ENCODE data around the gene MCTS1. TPM values are rescaled to one million over a fixed set of nuclear protein-coding genes. Genes with fewer than 3 reads are reported as not detected.

The MCTS1 gene
- total RNA-seq, 1 experiment from 2014 or later, result 110 TPM

DNA sequence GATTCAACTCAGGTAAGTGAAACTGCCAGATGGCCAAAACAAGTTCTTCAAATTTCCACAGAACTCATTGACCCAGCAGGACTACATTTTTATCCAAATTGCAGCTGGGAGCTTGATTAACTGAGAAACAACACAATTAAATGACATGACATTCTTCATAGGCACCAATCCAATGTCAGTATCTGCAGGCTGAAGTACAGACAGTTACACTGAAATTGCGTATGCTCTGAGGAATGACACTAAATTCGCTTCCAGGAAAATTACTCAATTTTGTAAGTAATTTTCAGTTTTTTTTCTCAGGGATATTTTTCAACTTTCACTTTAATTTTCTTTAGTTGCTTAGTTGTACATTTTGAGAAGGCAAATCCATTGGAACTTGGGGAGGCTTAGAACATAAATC is 21.5 kb downstream of the MCTS1 start:
- CTCF ChIA-PET, result no interaction called here
- ATAC-seq (no peak), DNase-seq (ENCODE audit: low read depth, low spot score) (no peak)
- Histone ChIP-seq H3K36me3 (ENCODE audit: control insufficient read depth, insufficient read depth, low read length) (no peaks in the 10 kb centered on the region), H3K9me3 (ENCODE audit: control insufficient read depth, insufficient read depth, low read depth, low read length) (no peaks in the 10 kb centered on the region), H3K27me3 (ENCODE audit: control insufficient read depth, insufficient read depth, low read length) (no peaks in the 10 kb centered on the region), H3K27ac (ENCODE audit: low read length) (no peak overlapping the region), H3K4me1 (ENCODE audit: control insufficient read depth, insufficient read depth, low read length) (peaks cover under 1% of the 10 kb centered on the region), H3K4me3 (ENCODE audit: low read depth in 2 of 2, low read length in 2 of 2) (no peak overlapping the region)
- POLR2A ChIA-PET, result no interaction called here
- in situ Hi-C loops (cut with HindIII; ENCODE audit: low pct_unique_long_range_greater_than_20kb, low sequenced_read_pairs) (no loop called here), intact Hi-C loops (cut with micrococcal nuclease; ENCODE audit: unreplicated experiment) (no loop called here)
- BruUV-seq (replicated peaks), result no TSS peak
- TF ChIP-seq TCF7L2 (IDR thresholded peaks at IDR 0.05; ENCODE audit: low read depth, low read length) (no peak), POLR2AphosphoS5 (IDR thresholded peaks at IDR 0.05; ENCODE audit: low read depth, low read length) (no peak), SIN3A (IDR thresholded peaks at IDR 0.05; ENCODE audit: borderline replicate concordance, insufficient read depth, low read depth, low read length) (no peak)
- TF ChIP-seq, protein P1, sequence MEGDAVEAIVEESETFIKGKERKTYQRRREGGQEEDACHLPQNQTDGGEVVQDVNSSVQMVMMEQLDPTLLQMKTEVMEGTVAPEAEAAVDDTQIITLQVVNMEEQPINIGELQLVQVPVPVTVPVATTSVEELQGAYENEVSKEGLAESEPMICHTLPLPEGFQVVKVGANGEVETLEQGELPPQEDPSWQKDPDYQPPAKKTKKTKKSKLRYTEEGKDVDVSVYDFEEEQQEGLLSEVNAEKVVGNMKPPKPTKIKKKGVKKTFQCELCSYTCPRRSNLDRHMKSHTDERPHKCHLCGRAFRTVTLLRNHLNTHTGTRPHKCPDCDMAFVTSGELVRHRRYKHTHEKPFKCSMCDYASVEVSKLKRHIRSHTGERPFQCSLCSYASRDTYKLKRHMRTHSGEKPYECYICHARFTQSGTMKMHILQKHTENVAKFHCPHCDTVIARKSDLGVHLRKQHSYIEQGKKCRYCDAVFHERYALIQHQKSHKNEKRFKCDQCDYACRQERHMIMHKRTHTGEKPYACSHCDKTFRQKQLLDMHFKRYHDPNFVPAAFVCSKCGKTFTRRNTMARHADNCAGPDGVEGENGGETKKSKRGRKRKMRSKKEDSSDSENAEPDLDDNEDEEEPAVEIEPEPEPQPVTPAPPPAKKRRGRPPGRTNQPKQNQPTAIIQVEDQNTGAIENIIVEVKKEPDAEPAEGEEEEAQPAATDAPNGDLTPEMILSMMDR (IDR thresholded peaks at IDR 0.05), result no peak
- TF ChIP-seq, protein P2, sequence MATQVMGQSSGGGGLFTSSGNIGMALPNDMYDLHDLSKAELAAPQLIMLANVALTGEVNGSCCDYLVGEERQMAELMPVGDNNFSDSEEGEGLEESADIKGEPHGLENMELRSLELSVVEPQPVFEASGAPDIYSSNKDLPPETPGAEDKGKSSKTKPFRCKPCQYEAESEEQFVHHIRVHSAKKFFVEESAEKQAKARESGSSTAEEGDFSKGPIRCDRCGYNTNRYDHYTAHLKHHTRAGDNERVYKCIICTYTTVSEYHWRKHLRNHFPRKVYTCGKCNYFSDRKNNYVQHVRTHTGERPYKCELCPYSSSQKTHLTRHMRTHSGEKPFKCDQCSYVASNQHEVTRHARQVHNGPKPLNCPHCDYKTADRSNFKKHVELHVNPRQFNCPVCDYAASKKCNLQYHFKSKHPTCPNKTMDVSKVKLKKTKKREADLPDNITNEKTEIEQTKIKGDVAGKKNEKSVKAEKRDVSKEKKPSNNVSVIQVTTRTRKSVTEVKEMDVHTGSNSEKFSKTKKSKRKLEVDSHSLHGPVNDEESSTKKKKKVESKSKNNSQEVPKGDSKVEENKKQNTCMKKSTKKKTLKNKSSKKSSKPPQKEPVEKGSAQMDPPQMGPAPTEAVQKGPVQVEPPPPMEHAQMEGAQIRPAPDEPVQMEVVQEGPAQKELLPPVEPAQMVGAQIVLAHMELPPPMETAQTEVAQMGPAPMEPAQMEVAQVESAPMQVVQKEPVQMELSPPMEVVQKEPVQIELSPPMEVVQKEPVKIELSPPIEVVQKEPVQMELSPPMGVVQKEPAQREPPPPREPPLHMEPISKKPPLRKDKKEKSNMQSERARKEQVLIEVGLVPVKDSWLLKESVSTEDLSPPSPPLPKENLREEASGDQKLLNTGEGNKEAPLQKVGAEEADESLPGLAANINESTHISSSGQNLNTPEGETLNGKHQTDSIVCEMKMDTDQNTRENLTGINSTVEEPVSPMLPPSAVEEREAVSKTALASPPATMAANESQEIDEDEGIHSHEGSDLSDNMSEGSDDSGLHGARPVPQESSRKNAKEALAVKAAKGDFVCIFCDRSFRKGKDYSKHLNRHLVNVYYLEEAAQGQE (IDR thresholded peaks at IDR 0.05; ENCODE audit: insufficient read depth in 1 of 2, low read depth in 2 of 2, low read length in 1 of 2), result no peak

DNA sequence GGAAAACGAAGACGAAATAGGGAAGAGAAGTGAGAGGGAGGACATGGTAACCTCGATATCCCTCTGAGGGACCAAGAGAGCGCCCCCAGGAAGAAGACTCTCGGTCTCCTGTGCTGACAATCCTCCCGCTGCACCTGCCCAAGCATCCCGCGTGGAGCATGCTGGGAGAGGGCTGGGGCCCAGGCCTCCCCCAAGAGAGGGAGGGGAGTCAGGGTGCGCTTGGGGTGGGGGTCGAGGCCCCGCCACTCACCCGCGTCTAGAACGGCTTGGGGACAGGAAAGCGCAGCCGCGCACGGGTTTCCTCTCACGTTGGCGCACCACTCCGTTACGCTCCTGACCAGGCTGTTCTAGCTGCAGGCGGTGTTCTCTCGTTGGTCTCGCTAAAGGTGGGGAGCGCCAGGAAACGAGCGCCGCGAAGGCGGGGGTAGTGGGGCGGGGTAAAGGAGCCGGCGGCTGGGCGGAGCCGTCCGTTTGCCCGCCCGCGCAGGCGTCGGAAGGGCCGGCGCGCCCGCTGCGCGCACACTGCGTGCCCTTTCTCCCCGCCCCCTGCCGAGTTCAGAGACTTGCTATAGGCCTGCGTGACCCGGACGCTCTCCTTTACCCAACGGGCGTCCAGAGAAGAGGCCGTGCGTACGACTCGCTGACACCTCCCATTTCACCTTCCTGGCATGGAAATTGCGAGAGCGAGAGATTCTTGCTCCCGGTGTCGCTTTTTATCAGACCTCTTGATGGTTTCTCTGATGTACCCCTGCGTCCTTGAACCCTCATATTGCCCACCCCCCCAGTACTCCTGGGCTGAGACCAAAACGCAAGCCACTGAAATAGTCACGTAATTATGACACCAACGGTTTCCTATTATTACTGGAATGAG is 26.0 kb downstream of the MCTS1 start, which contains the start of gene C1GALT1C1:
C1GALT1C1 (minus strand) TSS at position 388 of the 871 bp plus-strand sequence. CDS start 2,888 bp downstream, outside the sequence.
- in situ Hi-C loops (cut with HindIII; ENCODE audit: low pct_unique_long_range_greater_than_20kb, low sequenced_read_pairs) (no loop called here), intact Hi-C loops (cut with micrococcal nuclease; ENCODE audit: unreplicated experiment) (no loop called here)
- Histone ChIP-seq H3K9me3 (ENCODE audit: control insufficient read depth, insufficient read depth, low read depth, low read length) (no peaks in the 10 kb centered on the region), H3K27ac (ENCODE audit: low read length) (peak within 1 kb of the TSS; percentile 99), H3K4me3 (ENCODE audit: low read depth in 2 of 2, low read length in 2 of 2) (peak within 1 kb of the TSS; percentile 62 to 77), H3K27me3 (ENCODE audit: control insufficient read depth, insufficient read depth, low read length) (no peaks in the 10 kb centered on the region), H3K4me1 (ENCODE audit: control insufficient read depth, insufficient read depth, low read length) (peaks cover 2% of the 10 kb centered on the region), H3K36me3 (ENCODE audit: control insufficient read depth, insufficient read depth, low read length) (no peaks in the 10 kb centered on the region)
- no TSS peak for BruUV-seq (replicated peaks)
- ChIA-PET CTCF (no interaction called here), POLR2A (no interaction called here)
- TF ChIP-seq, protein P2 (IDR thresholded peaks at IDR 0.05; ENCODE audit: insufficient read depth in 1 of 2, low read depth in 2 of 2, low read length in 1 of 2), result 0 out of 4 replicates have a peak, but pooled peaks of 1 of the 2 experiments have one; percentile 43
- TF ChIP-seq TCF7L2 (IDR thresholded peaks at IDR 0.05; ENCODE audit: low read depth, low read length) (0 out of 2 replicates have a peak, but pooled peaks have one; percentile 41), SIN3A (IDR thresholded peaks at IDR 0.05; ENCODE audit: borderline replicate concordance, insufficient read depth, low read depth, low read length) (0 out of 2 replicates have a peak, but pooled peaks have one; percentile 66), POLR2AphosphoS5 (IDR thresholded peaks at IDR 0.05; ENCODE audit: low read depth, low read length) (peak; percentile 92)
- TF ChIP-seq, protein P1 (IDR thresholded peaks at IDR 0.05), result no peak
- DNase-seq (ENCODE audit: low read depth, low spot score) (peak; percentile 86), ATAC-seq (peak; percentile 99)

Data from Panc1 (cell line).